GM12878 (cell line): ENCODE data around the gene ZNF276. TPM values are rescaled to one million over a fixed set of nuclear protein-coding genes. Genes with fewer than 3 reads are reported as not detected.
A peak's percentile ranks its signal among the peaks of the same experiment; 100 is the strongest.

Source experiments
- ATAC-seq: fragments of 200-7000 bp; cut with Tn5 transposase; 3 replicates; pipeline ENCODE4 v1.9.1; 2020; ENCODE audit warnings: mild to moderate bottlenecking, moderate library complexity
- BruUV-seq: library from RNA; stranded (reverse); fragments of 400-500 nt; replicated peaks from 2 replicates; lab custom pipeline; 2021; lab: Mats Ljungman, UMichigan
- CTCF ChIA-PET: fragments of 300-600 bp; sonication (Branson Sonifier 250); formaldehyde crosslinking; extraction: SDS; loops from one replicate; lab custom pipeline; 2021; ENCODE audit warnings: inconsistent platforms; lab: Yijun Ruan, JAX
- POLR2A ChIA-PET: fragments of 350-600 bp; formaldehyde crosslinking; extraction: SDS; loops from one replicate; lab custom pipeline; 2021; ENCODE audit warnings: inconsistent platforms; lab: Charles Lee
- RAD21 ChIA-PET: fragments of 300-600 bp; sonication (Branson Sonifier 250); formaldehyde crosslinking; loops from one replicate; lab custom pipeline; 2023; ENCODE audit warnings: antibody characterized with exemption; ENCODE audit not compliant: unreplicated experiment; lab: Charles Lee
- SMC1A ChIA-PET: fragments of 300-600 bp; sonication (Branson Sonifier 250); formaldehyde crosslinking; loops from one replicate; lab custom pipeline; 2023; ENCODE audit not compliant: unreplicated experiment, uncharacterized antibody; lab: Charles Lee
- DNase-seq: peaks from one replicate; pipeline ENCODE4 v3.0.0-alpha.2; 2011; ENCODE audit warnings: low read depth, low spot score
- FAIRE-seq: peaks from 3 replicates; lab custom pipeline; 2011; peaks lifted over from hg19 to GRCh38; lab: Jason Lieb, UNC
- H2AFZ ChIP-seq: 2 replicates; pipeline ENCODE4 v1.6.0; 2011; ENCODE audit warnings: low read depth, low read length, control low read depth; ENCODE audit not compliant: control insufficient read depth
- H3K27ac ChIP-seq: 2 replicates; pipeline ENCODE4 v1.5.1; 2011; ENCODE audit warnings: control low read depth; ENCODE audit not compliant: control insufficient read depth, insufficient read depth
- H3K27me3 ChIP-seq, 2 experiments: replicated peaks in 1 of 2; 2 replicates each; pipeline versions ENCODE4 v1.6.0 to v1.6.1; 2011; ENCODE audit warnings: low read length in 1 of 2; ENCODE audit not compliant: control insufficient read depth in 2 of 2, insufficient read depth in 2 of 2
- H3K36me3 ChIP-seq, 2 experiments: 2 replicates each; pipeline ENCODE4 v1.5.1; 2011; ENCODE audit warnings: low read length in 1 of 2; ENCODE audit not compliant: control insufficient read depth in 2 of 2, insufficient read depth in 2 of 2
- H3K4me1 ChIP-seq: 2 replicates; pipeline ENCODE4 v1.6.1; 2011; ENCODE audit warnings: mild to moderate bottlenecking, low read length, moderate library complexity, mixed read lengths; ENCODE audit not compliant: control insufficient read depth, insufficient read depth
- H3K4me2 ChIP-seq: 2 replicates; pipeline ENCODE4 v1.6.0; 2011; ENCODE audit warnings: control low read depth; ENCODE audit not compliant: control insufficient read depth, insufficient read depth
- H3K4me3 ChIP-seq: fragments of 200-600 bp; sonication (generic); 2 replicates; pipeline ENCODE4 v1.5.1; 2016
- H3K79me2 ChIP-seq: 2 replicates; pipeline ENCODE4 v1.6.0; 2011; ENCODE audit warnings: low read length; ENCODE audit not compliant: control insufficient read depth, insufficient read depth
- H3K9ac ChIP-seq: 2 replicates; pipeline ENCODE4 v1.8.0; 2011; ENCODE audit warnings: low read length, control low read depth, mixed read lengths; ENCODE audit not compliant: control insufficient read depth, insufficient read depth
- H3K9me3 ChIP-seq: replicated peaks from 3 replicates; pipeline ENCODE4 v1.5.1; 2011; ENCODE audit warnings: mild to moderate bottlenecking, low read length; ENCODE audit not compliant: control insufficient read depth, insufficient read depth
- H4K20me1 ChIP-seq: 2 replicates; pipeline ENCODE4 v1.6.0; 2011; ENCODE audit not compliant: control insufficient read depth, insufficient read depth
- ATF7 ChIP-seq: fragments of 450-650 bp; IDR thresholded peaks from 2 replicates; pipeline ENCODE4 v1.6.1; 2016; ENCODE audit warnings: low read depth, mild to moderate bottlenecking
- CHD2 ChIP-seq: IDR thresholded peaks from 2 replicates; pipeline ENCODE4 v1.6.1; 2011; ENCODE audit warnings: low read depth, low read length, improper control_type of control experiment, borderline replicate concordance
- CTCF ChIP-seq, 3 experiments: IDR thresholded peaks in 2 of 3; conservative IDR thresholded peaks in 1 of 3; 2 replicates each; pipeline ENCODE4 v1.5.1; 2011; ENCODE audit warnings: low read depth in 3 of 3, low read length in 3 of 3, mild to moderate bottlenecking in 3 of 3, control low read depth in 2 of 3, moderate library complexity in 2 of 3, inconsistent platforms in 1 of 3, mixed read lengths in 1 of 3; ENCODE audit not compliant: control insufficient read depth in 2 of 3, insufficient read depth in 1 of 3; ENCODE audit errors: extremely low read depth in 1 of 3
- FOXM1 ChIP-seq: IDR thresholded peaks from 2 replicates; pipeline ENCODE4 v1.6.1; 2012; ENCODE audit warnings: low read depth, mild to moderate bottlenecking, inconsistent platforms, low read length, moderate library complexity
- NBN ChIP-seq: fragments of 450-650 bp; IDR thresholded peaks from 2 replicates; pipeline ENCODE4 v1.6.1; 2016
- NFIC ChIP-seq: IDR thresholded peaks from 2 replicates; pipeline ENCODE4 v1.6.1; 2012; ENCODE audit warnings: low read depth, mild to moderate bottlenecking, inconsistent platforms, low read length, moderate library complexity
- POLR2AphosphoS5 ChIP-seq: IDR thresholded peaks from 2 replicates; pipeline ENCODE4 v1.6.1; 2011; ENCODE audit warnings: mild to moderate bottlenecking, low read length, inconsistent platforms
- SMAD1 ChIP-seq: fragments of 450-650 bp; IDR thresholded peaks from 2 replicates; pipeline ENCODE4 v1.6.1; 2018; ENCODE audit warnings: mild to moderate bottlenecking, low read depth; ENCODE audit not compliant: partially characterized antibody
- SMARCA5 ChIP-seq: fragments of 450-650 bp; IDR thresholded peaks from 2 replicates; pipeline ENCODE4 v1.6.1; 2017; ENCODE audit warnings: mild to moderate bottlenecking
- TBL1XR1 ChIP-seq: IDR thresholded peaks from 2 replicates; pipeline ENCODE4 v1.6.1; 2012; ENCODE audit warnings: low read depth, low read length, improper control_type of control experiment
- TCF3 ChIP-seq: IDR thresholded peaks from 2 replicates; pipeline ENCODE4 v1.6.1; 2012; ENCODE audit warnings: low read depth, mild to moderate bottlenecking, low read length, borderline replicate concordance; ENCODE audit not compliant: insufficient read depth
- YY1 ChIP-seq: IDR thresholded peaks from 2 replicates; pipeline ENCODE4 v1.6.1; 2011; ENCODE audit warnings: low read depth, mild to moderate bottlenecking, low read length
- ZSCAN29 ChIP-seq: fragments of 450-650 bp; IDR thresholded peaks from 2 replicates; pipeline ENCODE4 v1.6.1; 2017; ENCODE audit warnings: mild to moderate bottlenecking, moderate library complexity
- WGBS: methylation state at CpG from one replicate; pipeline ENCODE4 v1.1.6; 2016; ENCODE audit warnings: low lambda C conversion rate; ENCODE audit not compliant: insufficient replicate concordance, insufficient coverage; ENCODE audit errors: missing lambda C conversion rate; 5-methylcytosine and 5-hydroxymethylcytosine counted together
- in situ Hi-C: fragments of 300-500 bp; cut with MboI; formaldehyde crosslinking; loops from 9 replicates; pipeline ENCODE4 v1.14.3; 2018; ENCODE audit warnings: mixed read lengths
- intact Hi-C: fragments of 100-400 bp; cut with micrococcal nuclease; formaldehyde crosslinking; loops from one replicate; pipeline ENCODE4 v1.14.2; 2022; ENCODE audit not compliant: unreplicated experiment
- polyA plus RNA-seq, 11 experiments: library from polyadenylated mRNA; depleted of rRNA in 4 of 11; unstranded in 6 of 11; stranded (reverse) in 5 of 11; fragments of >200 nt; fragmentation: Nextera tagmentation in 4 of 11; fragmentation: Illumina TruSeq in 1 of 11; extraction: Ambion mirVana in 4 of 11; extraction: Trizol in 1 of 11; gene quantifications; 1 replicate in 1 of 11; 2 replicates in 10 of 11; pipeline versions ENCODE4 v1.2.1 to v1.2.3, GENCODE V29; 2011 to 2016; ENCODE audit warnings: inconsistent platforms in 2 of 11, missing spikeins in 2 of 11, low read depth in 1 of 11
- total RNA-seq, 4 experiments: library from RNA; depleted of rRNA in 3 of 4; stranded (reverse); fragments of >200 nt in 3 of 4; fragmentation: Illumina TruSeq in 1 of 4; extraction: Trizol in 1 of 4; gene quantifications; 2 replicates each; pipeline versions ENCODE4 v1.2.1 to v1.2.3, GENCODE V29; 2013 to 2021
- TF ChIP-seq, protein P1 (sequence below): fragments of 450-650 bp; formaldehyde crosslinking; IDR thresholded peaks from 2 replicates; pipeline ENCODE4 v1.4.0; 2020; ENCODE audit warnings: mild to moderate bottlenecking, moderate library complexity
- TF ChIP-seq, protein P2 (sequence below): fragments of 150-350 bp; IDR thresholded peaks from 2 replicates; pipeline ENCODE4 v1.6.1; 2016; ENCODE audit warnings: low read depth, low read length

Gene ZNF276
- total and polyA plus RNA-seq, 10 of the 15 experiments (the other 5 are each of a cell fraction or from before 2014, with no cell fraction given): 0.27 to 22.7 (median 8.7) TPM

GRCh38 chr16:89712274-89712781 lies 9.0 kb upstream of the ZNF276 start:
- ChIA-PET CTCF (interaction anchor here (0.6 kb wide), 1 partner anchor 28 kb away, joined by 3 read pairs; no protein-coding TSS in a partner anchor), RAD21 (no interaction called here), SMC1A (interaction anchor here (0.6 to 1.0 kb wide), 2 partner anchors 12 to 151 kb away, joined by 3 read pairs; no protein-coding TSS in a partner anchor), POLR2A (interaction anchor here (0.7 kb wide), 1 partner anchor 79 kb away, joined by 3 read pairs; no protein-coding TSS in a partner anchor)
- no peaks in the 10 kb centered on the region; a peak in 1 of 4 replicates for H3K36me3 ChIP-seq
- FAIRE-seq (no peak), DNase-seq (no peak), ATAC-seq (peak; percentile 39)
- H3K4me3 ChIP-seq: peak overlapping the region; percentile 78
- H3K79me2 ChIP-seq: peaks cover 7% of the 10 kb centered on the region
- intact Hi-C loops (no loop called here), in situ Hi-C loops (no loop called here)
- peak overlapping the region; percentile 81 for H2AFZ ChIP-seq
- peak overlapping the region; percentile 81 for H3K9ac ChIP-seq
- TF ChIP-seq ZSCAN29: no peak
- TF ChIP-seq ATF7: no peak
- TF ChIP-seq SMAD1: no peak
- no peak for TF ChIP-seq CTCF (IDR thresholded peaks at IDR 0.05 in 2 of 3, conservative IDR thresholded peaks at IDR 0.05 in 1 of 3; ENCODE audit: control insufficient read depth in 2 of 3, extremely low read depth in 1 of 3, insufficient read depth in 1 of 3, low read depth in 3 of 3, low read length in 3 of 3)
- TF ChIP-seq TBL1XR1: no peak
- TF ChIP-seq CHD2: no peak
- no peak for TF ChIP-seq YY1
- TF ChIP-seq SMARCA5: no peak
- TF ChIP-seq, protein P1, sequence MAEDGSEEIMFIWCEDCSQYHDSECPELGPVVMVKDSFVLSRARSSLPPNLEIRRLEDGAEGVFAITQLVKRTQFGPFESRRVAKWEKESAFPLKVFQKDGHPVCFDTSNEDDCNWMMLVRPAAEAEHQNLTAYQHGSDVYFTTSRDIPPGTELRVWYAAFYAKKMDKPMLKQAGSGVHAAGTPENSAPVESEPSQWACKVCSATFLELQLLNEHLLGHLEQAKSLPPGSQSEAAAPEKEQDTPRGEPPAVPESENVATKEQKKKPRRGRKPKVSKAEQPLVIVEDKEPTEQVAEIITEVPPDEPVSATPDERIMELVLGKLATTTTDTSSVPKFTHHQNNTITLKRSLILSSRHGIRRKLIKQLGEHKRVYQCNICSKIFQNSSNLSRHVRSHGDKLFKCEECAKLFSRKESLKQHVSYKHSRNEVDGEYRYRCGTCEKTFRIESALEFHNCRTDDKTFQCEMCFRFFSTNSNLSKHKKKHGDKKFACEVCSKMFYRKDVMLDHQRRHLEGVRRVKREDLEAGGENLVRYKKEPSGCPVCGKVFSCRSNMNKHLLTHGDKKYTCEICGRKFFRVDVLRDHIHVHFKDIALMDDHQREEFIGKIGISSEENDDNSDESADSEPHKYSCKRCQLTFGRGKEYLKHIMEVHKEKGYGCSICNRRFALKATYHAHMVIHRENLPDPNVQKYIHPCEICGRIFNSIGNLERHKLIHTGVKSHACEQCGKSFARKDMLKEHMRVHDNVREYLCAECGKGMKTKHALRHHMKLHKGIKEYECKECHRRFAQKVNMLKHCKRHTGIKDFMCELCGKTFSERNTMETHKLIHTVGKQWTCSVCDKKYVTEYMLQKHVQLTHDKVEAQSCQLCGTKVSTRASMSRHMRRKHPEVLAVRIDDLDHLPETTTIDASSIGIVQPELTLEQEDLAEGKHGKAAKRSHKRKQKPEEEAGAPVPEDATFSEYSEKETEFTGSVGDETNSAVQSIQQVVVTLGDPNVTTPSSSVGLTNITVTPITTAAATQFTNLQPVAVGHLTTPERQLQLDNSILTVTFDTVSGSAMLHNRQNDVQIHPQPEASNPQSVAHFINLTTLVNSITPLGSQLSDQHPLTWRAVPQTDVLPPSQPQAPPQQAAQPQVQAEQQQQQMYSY (CRISPR knock-in tag): no peak
- no peak for TF ChIP-seq POLR2AphosphoS5
- TF ChIP-seq FOXM1: no peak
- TF ChIP-seq NFIC: no peak
- no peak for TF ChIP-seq NBN
- no peak for TF ChIP-seq TCF3
- TF ChIP-seq, protein P2, sequence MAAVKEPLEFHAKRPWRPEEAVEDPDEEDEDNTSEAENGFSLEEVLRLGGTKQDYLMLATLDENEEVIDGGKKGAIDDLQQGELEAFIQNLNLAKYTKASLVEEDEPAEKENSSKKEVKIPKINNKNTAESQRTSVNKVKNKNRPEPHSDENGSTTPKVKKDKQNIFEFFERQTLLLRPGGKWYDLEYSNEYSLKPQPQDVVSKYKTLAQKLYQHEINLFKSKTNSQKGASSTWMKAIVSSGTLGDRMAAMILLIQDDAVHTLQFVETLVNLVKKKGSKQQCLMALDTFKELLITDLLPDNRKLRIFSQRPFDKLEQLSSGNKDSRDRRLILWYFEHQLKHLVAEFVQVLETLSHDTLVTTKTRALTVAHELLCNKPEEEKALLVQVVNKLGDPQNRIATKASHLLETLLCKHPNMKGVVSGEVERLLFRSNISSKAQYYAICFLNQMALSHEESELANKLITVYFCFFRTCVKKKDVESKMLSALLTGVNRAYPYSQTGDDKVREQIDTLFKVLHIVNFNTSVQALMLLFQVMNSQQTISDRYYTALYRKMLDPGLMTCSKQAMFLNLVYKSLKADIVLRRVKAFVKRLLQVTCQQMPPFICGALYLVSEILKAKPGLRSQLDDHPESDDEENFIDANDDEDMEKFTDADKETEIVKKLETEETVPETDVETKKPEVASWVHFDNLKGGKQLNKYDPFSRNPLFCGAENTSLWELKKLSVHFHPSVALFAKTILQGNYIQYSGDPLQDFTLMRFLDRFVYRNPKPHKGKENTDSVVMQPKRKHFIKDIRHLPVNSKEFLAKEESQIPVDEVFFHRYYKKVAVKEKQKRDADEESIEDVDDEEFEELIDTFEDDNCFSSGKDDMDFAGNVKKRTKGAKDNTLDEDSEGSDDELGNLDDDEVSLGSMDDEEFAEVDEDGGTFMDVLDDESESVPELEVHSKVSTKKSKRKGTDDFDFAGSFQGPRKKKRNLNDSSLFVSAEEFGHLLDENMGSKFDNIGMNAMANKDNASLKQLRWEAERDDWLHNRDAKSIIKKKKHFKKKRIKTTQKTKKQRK: no peak
- no peaks in the 10 kb centered on the region for H3K4me1 ChIP-seq
- peak overlapping the region; percentile 48 for H3K27ac ChIP-seq
- H3K27me3 ChIP-seq: no peaks in the 10 kb centered on the region
- H3K4me2 ChIP-seq: peak overlapping the region; percentile 87
- WGBS: 19% methylated on average over 18 of the region's 22 CpGs
- BruUV-seq: no TSS peak
- H3K9me3 ChIP-seq: no peaks in the 10 kb centered on the region
- no peaks in the 10 kb centered on the region for H4K20me1 ChIP-seq
